K562 (cell line): ENCODE data around the gene MAPK4. TPM values are rescaled to one million over a fixed set of nuclear protein-coding genes. Genes with fewer than 3 reads are reported as not detected.

Source experiments
- ATAC-seq: fragments of 200-7000 bp; cut with Tn5 transposase; 3 replicates; pipeline ENCODE4 v1.9.1; 2020; ENCODE audit warnings: moderate library complexity
- BruUV-seq: library from RNA; stranded (reverse); fragments of 400-500 nt; replicated peaks from 2 replicates; lab custom pipeline; 2021; lab: Mats Ljungman, UMichigan
- CTCF ChIA-PET: fragments of 300-600 bp; formaldehyde crosslinking; extraction: SDS; loops from one replicate; lab custom pipeline; 2021; ENCODE audit warnings: low intra/inter-chr PET ratio; lab: Yijun Ruan, JAX
- POLR2A ChIA-PET: fragments of 300-600, 350-650 bp; sonication (Branson Sonifier 250); formaldehyde crosslinking; extraction: SDS; loops from one replicate; lab custom pipeline; 2021; ENCODE audit warnings: antibody characterized with exemption, inconsistent platforms; lab: Yijun Ruan, JAX
- DNase-seq, 4 experiments: peaks; one replicate each; pipeline versions ENCODE4 v3.0.0 to v3.0.0-alpha.2; 2011 to 2018; ENCODE audit warnings: low spot score in 3 of 4, mixed read lengths in 3 of 4; ENCODE audit errors: extremely low read depth in 1 of 4
- FAIRE-seq: peaks from 2 replicates; lab custom pipeline; 2011; peaks lifted over from hg19 to GRCh38; lab: Jason Lieb, UNC
- H2AFZ ChIP-seq: 2 replicates; pipeline ENCODE4 v1.6.0; 2011; ENCODE audit warnings: low read depth, low read length, control low read depth, inconsistent platforms
- H3K27ac ChIP-seq: fragments of 200-600 bp; 3 replicates; pipeline ENCODE4 v1.8.0; 2011; ENCODE audit warnings: low read depth, mild to moderate bottlenecking, control low read depth, inconsistent platforms, low read length, moderate library complexity, mixed read lengths; ENCODE audit errors: extremely low read depth
- H3K27me3 ChIP-seq, 2 experiments: fragments of 300-600 bp in 1 of 2; 2 replicates in 1 of 2; 3 replicates in 1 of 2; pipeline versions ENCODE4 v1.6.0 to v1.8.0; 2011; ENCODE audit warnings: inconsistent platforms in 2 of 2, low read length in 2 of 2, mild to moderate bottlenecking in 1 of 2, mixed read lengths in 1 of 2, moderate library complexity in 1 of 2; ENCODE audit not compliant: control insufficient read depth in 2 of 2, insufficient read depth in 2 of 2
- H3K36me3 ChIP-seq: fragments of 300-600 bp; 3 replicates; pipeline ENCODE4 v1.8.0; 2011; ENCODE audit warnings: mild to moderate bottlenecking, low read length, inconsistent platforms; ENCODE audit not compliant: control insufficient read depth, insufficient read depth
- H3K4me1 ChIP-seq, 2 experiments: fragments of 200-600 bp in 1 of 2; replicated peaks in 1 of 2; 2 replicates in 1 of 2; 3 replicates in 1 of 2; pipeline versions ENCODE4 v1.5.1 to v1.8.0; 2011; ENCODE audit warnings: inconsistent platforms in 2 of 2, low read length in 2 of 2, mild to moderate bottlenecking in 1 of 2, mixed read lengths in 1 of 2, moderate library complexity in 1 of 2; ENCODE audit not compliant: control insufficient read depth in 2 of 2, insufficient read depth in 2 of 2
- H3K4me2 ChIP-seq: 2 replicates; pipeline ENCODE4 v1.6.1; 2011; ENCODE audit warnings: low read length, control low read depth, inconsistent platforms, mixed read lengths; ENCODE audit not compliant: insufficient read depth
- H3K4me3 ChIP-seq: fragments of 200-600 bp; sonication (generic), shearing (Covaris generic); 2 replicates; pipeline ENCODE4 v1.5.1; 2016; ENCODE audit warnings: control low read depth, inconsistent platforms
- H3K79me2 ChIP-seq: fragments of 200-600 bp; 3 replicates; pipeline ENCODE4 v1.8.0; 2011; ENCODE audit warnings: low read length, inconsistent platforms; ENCODE audit not compliant: control insufficient read depth, insufficient read depth
- H3K9ac ChIP-seq, 2 experiments: 2 replicates each; pipeline versions ENCODE4 v1.6.0 to v1.6.1; 2011; ENCODE audit warnings: low read depth in 2 of 2, low read length in 2 of 2, control low read depth in 1 of 2, inconsistent platforms in 1 of 2, mild to moderate bottlenecking in 1 of 2, mixed read lengths in 1 of 2; ENCODE audit not compliant: insufficient read depth in 1 of 2
- H3K9me1 ChIP-seq: one replicate; pipeline ENCODE4 v1.6.0; 2011; ENCODE audit warnings: inconsistent platforms, mild to moderate bottlenecking, low read length, moderate library complexity; ENCODE audit not compliant: control insufficient read depth, insufficient read depth
- H3K9me3 ChIP-seq: replicated peaks from 2 replicates; pipeline ENCODE4 v1.5.1; 2011; ENCODE audit warnings: low read depth, low read length, inconsistent platforms; ENCODE audit not compliant: control insufficient read depth, insufficient read depth
- H4K20me1 ChIP-seq: replicated peaks from 2 replicates; pipeline ENCODE4 v1.6.1; 2011; ENCODE audit warnings: low read length, inconsistent platforms, mixed read lengths; ENCODE audit not compliant: control insufficient read depth, insufficient read depth
- MLLT1 ChIP-seq, 2 experiments: fragments of 450-650 bp; IDR thresholded peaks; 2 replicates each; pipeline ENCODE4 v1.6.1; 2016
- ZNF239 ChIP-seq: fragments of 250-450 bp; sonication (Bioruptor Pico); IDR thresholded peaks from 2 replicates; pipeline ENCODE4 v1.4.0; 2020; ENCODE audit warnings: mild to moderate bottlenecking
- WGBS: fragments of 100-300 bp; shearing (Covaris generic); methylation state at CpG from one replicate; pipeline ENCODE4 v1.1.6; 2016; ENCODE audit warnings: low coverage, mixed read lengths; ENCODE audit not compliant: insufficient coverage; ENCODE audit errors: missing lambda C conversion rate; 5-methylcytosine and 5-hydroxymethylcytosine counted together
- in situ Hi-C: fragments of 300-500 bp; cut with MboI; formaldehyde crosslinking; loops from 4 replicates; pipeline ENCODE4 v1.15.0; 2018; ENCODE audit warnings: inconsistent platforms, mixed read lengths
- intact Hi-C: fragments of 100-400 bp; cut with micrococcal nuclease; formaldehyde crosslinking; loops from 2 replicates; pipeline ENCODE4 v1.14.2; 2022
- polyA plus RNA-seq, 8 experiments: library from polyadenylated mRNA; depleted of rRNA in 4 of 8; stranded (reverse) in 5 of 8; unstranded in 3 of 8; fragments of >200 nt; fragmentation: Nextera tagmentation in 2 of 8; fragmentation: Illumina TruSeq in 1 of 8; extraction: Ambion mirVana in 2 of 8; extraction: Trizol in 1 of 8; gene quantifications; 2 replicates each; pipeline versions ENCODE4 v1.2.1 to v1.2.3, GENCODE V29; 2011 to 2014; ENCODE audit warnings: inconsistent platforms in 1 of 8, missing spikeins in 1 of 8
- total RNA-seq, 7 experiments: library from RNA; depleted of rRNA in 6 of 7; stranded (reverse); fragments of >200 nt in 6 of 7; fragmentation: Illumina TruSeq in 2 of 7; extraction: Trizol in 2 of 7; gene quantifications; 2 replicates each; pipeline versions ENCODE4 v1.2.1 to v1.2.3, GENCODE V29; 2011 to 2021; ENCODE audit warnings: low replicate concordance in 1 of 7

Gene MAPK4
- total and polyA plus RNA-seq, 9 of the 15 experiments (the other 6 are each of a cell fraction or from before 2014, with no cell fraction given) = not detected

- FAIRE-seq = no peak
- DNase-seq = no peak
These were observed 99.5 kb downstream of the MAPK4 start for GRCh38 chr18:50659091-50660003.

More at GRCh38 chr18:50659091-50660003, 99.5 kb downstream of the MAPK4 start:
- Histone ChIP-seq H3K9me1 (no peaks in the 10 kb centered on the region), H3K9ac (no peak overlapping the region), H3K79me2 (no peaks in the 10 kb centered on the region), H4K20me1 (no peaks in the 10 kb centered on the region), H3K27me3 (peaks cover 0 to 8% of the 10 kb centered on the region in 2 experiments; a peak in 2 of 5 replicates), H2AFZ (no peak overlapping the region), H3K36me3 (no peaks in the 10 kb centered on the region), H3K9me3 (no peaks in the 10 kb centered on the region; the same call in 1 of the 2 replicates), H3K27ac (no peak overlapping the region), H3K4me2 (no peak overlapping the region), H3K4me1 (no peaks in the 10 kb centered on the region), H3K4me3 (no peak overlapping the region)
- no peak for TF ChIP-seq MLLT1 (IDR thresholded peaks at IDR 0.05)
- no peak for TF ChIP-seq ZNF239
- in situ Hi-C loops (no loop called here), intact Hi-C loops (no loop called here)
- ATAC-seq = no peak
- no TSS peak for BruUV-seq
- ChIA-PET CTCF (no interaction called here), POLR2A (no interaction called here)
- WGBS = under 1% methylated on average over 10 of the region's 13 CpGs
